OCI-LY1 (cell line): ENCODE data around the gene HCK.

ENCODE experiments used
- H2AFZ ChIP-seq: fragments of 200-600 bp; sonication (generic), shearing (Covaris generic); 2 replicates; pipeline ENCODE4 v1.6.0; 2014; ENCODE audit warnings: antibody characterized with exemption, mild to moderate bottlenecking, low read length
- H3F3A ChIP-seq: fragments of 200-600 bp; sonication (generic), shearing (Covaris generic); 2 replicates; pipeline ENCODE4 v1.6.0; 2014; ENCODE audit warnings: mild to moderate bottlenecking, antibody characterized with exemption, low read length, moderate library complexity; ENCODE audit not compliant: insufficient read depth
- H3K27ac ChIP-seq: fragments of 200-600 bp; sonication (generic); 2 replicates; pipeline ENCODE4 v1.5.1; 2014; ENCODE audit warnings: low read length, mixed run types, mild to moderate bottlenecking, low read depth; ENCODE audit not compliant: poor library complexity, severe bottlenecking
- H3K27me3 ChIP-seq: fragments of 200-600 bp; sonication (generic); 2 replicates; pipeline ENCODE4 v1.6.0; 2014; ENCODE audit warnings: antibody characterized with exemption, mild to moderate bottlenecking, low read length, moderate library complexity; ENCODE audit not compliant: insufficient read depth
- H3K36me3 ChIP-seq: fragments of 200-600 bp; sonication (generic); 2 replicates; pipeline ENCODE4 v1.6.1; 2014; ENCODE audit warnings: mild to moderate bottlenecking, antibody characterized with exemption, low read length, moderate library complexity, mixed read lengths; ENCODE audit not compliant: insufficient read depth
- H3K4me1 ChIP-seq: fragments of 200-600 bp; sonication (generic); 2 replicates; pipeline ENCODE4 v1.5.1; 2014; ENCODE audit warnings: mild to moderate bottlenecking, low read length, moderate library complexity; ENCODE audit not compliant: insufficient read depth, severe bottlenecking
- H3K4me2 ChIP-seq: fragments of 200-600 bp; sonication (generic), shearing (Covaris generic); 2 replicates; pipeline ENCODE4 v1.6.1; 2014; ENCODE audit warnings: low read length
- H3K4me3 ChIP-seq: fragments of 200-600 bp; sonication (generic); 2 replicates; pipeline ENCODE4 v1.5.1; 2014; ENCODE audit warnings: low read length, low read depth, mild to moderate bottlenecking, mixed read lengths; ENCODE audit not compliant: poor library complexity, severe bottlenecking
- H3K79me2 ChIP-seq: fragments of 200-600 bp; shearing (Covaris generic); 2 replicates; pipeline ENCODE4 v1.6.1; 2016; ENCODE audit warnings: mixed run types, low read length, mixed read lengths; ENCODE audit not compliant: insufficient read depth
- H3K9ac ChIP-seq: fragments of 200-600 bp; sonication (generic), shearing (Covaris generic); 2 replicates; pipeline ENCODE4 v1.6.1; 2014; ENCODE audit warnings: mild to moderate bottlenecking, low read length, mixed read lengths
- H3K9me2 ChIP-seq: fragments of 200-600 bp; sonication (generic), shearing (Covaris generic); 2 replicates; pipeline ENCODE4 v1.6.1; 2014; ENCODE audit warnings: low read depth, mild to moderate bottlenecking, low read length, mixed read lengths
- H3K9me3 ChIP-seq: fragments of 200-600 bp; shearing (Covaris generic); 2 replicates; pipeline ENCODE4 v1.6.1; 2014; ENCODE audit warnings: low read length, mixed read lengths
- H4K20me1 ChIP-seq: fragments of 200-600 bp; sonication (generic), shearing (Covaris generic); 2 replicates; pipeline ENCODE4 v1.6.0; 2016; ENCODE audit warnings: mild to moderate bottlenecking, low read length; ENCODE audit not compliant: insufficient read depth
- EZH2 ChIP-seq: fragments of 200-600 bp; sonication (generic), shearing (Covaris generic); IDR thresholded peaks from 2 replicates; pipeline ENCODE4 v1.8.0; 2017; ENCODE audit warnings: borderline replicate concordance, mixed run types, mild to moderate bottlenecking, antibody characterized with exemption, low read length, moderate library complexity, mixed read lengths
- TF ChIP-seq, protein P1 (sequence below): fragments of 200-600 bp; sonication (generic), shearing (Covaris generic); IDR thresholded peaks from 2 replicates; pipeline ENCODE4 v1.5.1; 2017; ENCODE audit warnings: mild to moderate bottlenecking, antibody characterized with exemption, low read length, moderate library complexity, mixed read lengths

The HCK gene

DNA sequence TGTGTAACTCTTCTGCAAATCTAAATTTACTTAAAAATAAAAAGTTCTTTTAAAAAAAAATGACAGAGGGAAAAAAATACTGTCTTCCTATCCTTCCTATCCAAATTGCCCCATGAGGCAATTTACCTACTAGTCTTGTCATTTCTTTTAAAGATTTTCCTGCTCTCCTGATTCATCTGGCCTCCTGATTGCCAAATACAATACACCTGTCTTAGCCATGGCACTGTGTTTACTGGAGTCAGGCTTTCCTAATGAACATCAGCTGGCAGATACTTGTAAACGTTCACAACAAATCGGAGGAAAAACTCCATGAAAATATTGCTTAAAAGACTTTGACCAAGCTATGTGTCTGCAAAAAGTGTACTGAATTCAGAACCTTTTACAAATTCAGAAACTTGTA lies 78.9 kb downstream of the HCK start:
- Histone ChIP-seq H3K4me3 (no peak overlapping the region), H3K4me1 (peaks cover 1% of the 10 kb centered on the region), H3K4me2 (no peak overlapping the region), H3K9ac (no peak overlapping the region), H4K20me1 (0 out of 2 replicates have a peak, but pooled peaks cover 3% of the 10 kb centered on the region), H3K79me2 (peaks cover 24% of the 10 kb centered on the region), H3K27me3 (no peaks in the 10 kb centered on the region), H3K9me3 (no peaks in the 10 kb centered on the region), H3K36me3 (peaks cover 18% of the 10 kb centered on the region; the same call in 1 of the 2 replicates), H3F3A (no peaks in the 10 kb centered on the region), H2AFZ (no peak overlapping the region), H3K9me2 (no peaks in the 10 kb centered on the region), H3K27ac (no peak overlapping the region)
- TF ChIP-seq, protein P1, sequence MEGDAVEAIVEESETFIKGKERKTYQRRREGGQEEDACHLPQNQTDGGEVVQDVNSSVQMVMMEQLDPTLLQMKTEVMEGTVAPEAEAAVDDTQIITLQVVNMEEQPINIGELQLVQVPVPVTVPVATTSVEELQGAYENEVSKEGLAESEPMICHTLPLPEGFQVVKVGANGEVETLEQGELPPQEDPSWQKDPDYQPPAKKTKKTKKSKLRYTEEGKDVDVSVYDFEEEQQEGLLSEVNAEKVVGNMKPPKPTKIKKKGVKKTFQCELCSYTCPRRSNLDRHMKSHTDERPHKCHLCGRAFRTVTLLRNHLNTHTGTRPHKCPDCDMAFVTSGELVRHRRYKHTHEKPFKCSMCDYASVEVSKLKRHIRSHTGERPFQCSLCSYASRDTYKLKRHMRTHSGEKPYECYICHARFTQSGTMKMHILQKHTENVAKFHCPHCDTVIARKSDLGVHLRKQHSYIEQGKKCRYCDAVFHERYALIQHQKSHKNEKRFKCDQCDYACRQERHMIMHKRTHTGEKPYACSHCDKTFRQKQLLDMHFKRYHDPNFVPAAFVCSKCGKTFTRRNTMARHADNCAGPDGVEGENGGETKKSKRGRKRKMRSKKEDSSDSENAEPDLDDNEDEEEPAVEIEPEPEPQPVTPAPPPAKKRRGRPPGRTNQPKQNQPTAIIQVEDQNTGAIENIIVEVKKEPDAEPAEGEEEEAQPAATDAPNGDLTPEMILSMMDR: no peak
- no peak for TF ChIP-seq EZH2

DNA sequence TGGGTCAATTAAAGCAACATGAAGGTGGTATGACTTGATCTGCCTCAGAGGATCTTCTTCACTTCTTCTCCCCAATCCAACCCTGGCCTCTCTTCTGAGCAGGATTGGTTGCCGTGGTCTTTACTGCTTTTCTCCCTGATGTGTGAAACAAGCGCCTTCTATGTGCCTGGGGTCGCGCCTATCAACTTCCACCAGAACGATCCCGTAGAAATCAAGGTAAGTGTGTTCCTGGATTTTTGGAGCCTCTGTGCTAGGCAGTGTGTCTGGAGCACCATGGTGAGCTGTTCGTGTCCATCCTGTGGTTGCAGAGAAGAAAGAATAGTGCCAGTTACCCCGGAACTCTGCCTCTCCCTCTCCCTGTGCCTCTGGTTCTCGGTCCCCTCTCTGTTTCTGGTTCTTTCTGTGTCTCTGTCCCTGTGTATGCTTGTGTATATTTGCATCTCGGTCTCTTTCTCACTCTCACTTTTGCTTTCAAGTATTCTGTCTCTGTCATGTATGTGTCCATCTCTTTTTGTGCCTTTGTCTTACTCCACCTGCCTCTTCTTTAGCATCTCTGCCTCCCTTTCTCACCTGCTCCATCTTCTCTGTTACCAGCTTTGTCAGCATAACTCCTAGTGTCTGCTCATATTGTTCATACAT lies 81.0 kb downstream of the HCK start:
- H3K79me2 ChIP-seq: peaks cover 24% of the 10 kb centered on the region

DNA sequence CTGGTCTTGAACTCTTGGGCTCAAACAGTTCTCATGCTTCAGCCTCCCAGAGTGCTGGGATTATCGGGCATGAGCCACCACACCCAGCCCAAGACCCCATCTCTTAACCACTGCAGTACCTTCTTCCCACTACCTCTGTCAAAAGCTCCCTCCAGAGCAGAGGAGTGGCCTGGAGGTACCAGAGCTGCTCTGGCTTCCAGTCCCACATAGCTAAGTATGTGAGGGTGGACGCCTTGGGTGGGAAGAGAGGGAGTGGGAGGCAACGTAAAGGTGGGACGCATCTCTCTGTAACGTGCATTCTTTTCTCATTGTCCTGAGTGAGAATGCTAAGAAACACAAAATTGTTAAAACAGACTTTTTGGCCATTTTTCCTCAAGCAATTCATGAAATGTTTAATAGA lies 82.0 kb downstream of the HCK start:
- Histone ChIP-seq H3K4me3 (no peak overlapping the region), H3F3A (no peaks in the 10 kb centered on the region), H3K79me2 (peaks cover 16% of the 10 kb centered on the region)

More for the DNA sequence above, 81.0 kb downstream of the HCK start:
- TF ChIP-seq, protein P1: no peak
- no peak for TF ChIP-seq EZH2
- H3K4me2 ChIP-seq: no peak overlapping the region
- H3K27ac ChIP-seq: no peak overlapping the region
- no peaks in the 10 kb centered on the region for H3K9me2 ChIP-seq
- no peaks in the 10 kb centered on the region for H3K27me3 ChIP-seq
- no peaks in the 10 kb centered on the region for H3F3A ChIP-seq
- peaks cover 39% of the 10 kb centered on the region for H3K36me3 ChIP-seq
- H3K9ac ChIP-seq: no peak overlapping the region
- H4K20me1 ChIP-seq: 0 out of 2 replicates have a peak, but pooled peaks cover 3% of the 10 kb centered on the region
- no peak overlapping the region for H3K4me3 ChIP-seq
- H3K9me3 ChIP-seq: no peaks in the 10 kb centered on the region
- H2AFZ ChIP-seq: no peak overlapping the region
- H3K4me1 ChIP-seq: no peaks in the 10 kb centered on the region

More for the DNA sequence above, 82.0 kb downstream of the HCK start:
- peaks cover 8% of the 10 kb centered on the region for H3K4me1 ChIP-seq
- no peak overlapping the region for H3K27ac ChIP-seq
- no peaks in the 10 kb centered on the region for H3K9me2 ChIP-seq
- no peak overlapping the region for H2AFZ ChIP-seq
- H3K9me3 ChIP-seq: no peaks in the 10 kb centered on the region
- 0 out of 2 replicates have a peak, but pooled peaks cover 3% of the 10 kb centered on the region for H4K20me1 ChIP-seq
- TF ChIP-seq, protein P1: no peak
- no peak for TF ChIP-seq EZH2
- H3K4me2 ChIP-seq: no peak overlapping the region
- H3K27me3 ChIP-seq: no peaks in the 10 kb centered on the region
- H3K9ac ChIP-seq: no peak overlapping the region
- peaks cover 48% of the 10 kb centered on the region for H3K36me3 ChIP-seq
